LNCaP clone FGC (cell line): ENCODE data around the gene ERC1.

Experiments
- DNase-seq: peaks from one replicate; pipeline ENCODE4 v3.0.0-alpha.2; 2011; ENCODE audit warnings: low read depth
- H3K4me3 ChIP-seq: 2 replicates; pipeline ENCODE4 v1.5.1; 2011; ENCODE audit warnings: mild to moderate bottlenecking, low read depth, low read length, control low read depth
- CTCF ChIP-seq: IDR thresholded peaks from 2 replicates; pipeline ENCODE4 v1.5.1; 2012; ENCODE audit warnings: mild to moderate bottlenecking; ENCODE audit not compliant: control insufficient read depth, insufficient read depth; ENCODE audit errors: extremely low read depth

The ERC1 gene

GRCh38 chr12:1391722-1392121 lies 400.7 kb downstream of the ERC1 start:
- no peak overlapping the region for H3K4me3 ChIP-seq
- DNase-seq, result no peak
- no peak for TF ChIP-seq CTCF

GRCh38 chr12:1395421-1395955 lies 404.5 kb downstream of the ERC1 start:
- TF ChIP-seq CTCF, result no peak
- H3K4me3 ChIP-seq, result no peak overlapping the region
- no peak for DNase-seq

- TF ChIP-seq CTCF, result peak; percentile 45
- H3K4me3 ChIP-seq, result no peak overlapping the region
- DNase-seq, result peak; percentile 36
Measured at GRCh38 chr12:1398673-1399072, 407.6 kb downstream of the ERC1 start.

GRCh38 chr12:1401891-1402290 lies 410.9 kb downstream of the ERC1 start:
- DNase-seq, result no peak
- no peak overlapping the region for H3K4me3 ChIP-seq
- no peak for TF ChIP-seq CTCF

- no peak for TF ChIP-seq CTCF
- no peak overlapping the region for H3K4me3 ChIP-seq
- no peak for DNase-seq
Measured at GRCh38 chr12:1403417-1403816, 412.4 kb downstream of the ERC1 start.

GRCh38 chr12:1405619-1406018 lies 414.6 kb downstream of the ERC1 start:
- DNase-seq, result no peak
- H3K4me3 ChIP-seq, result no peak overlapping the region
- no peak for TF ChIP-seq CTCF

- no peak overlapping the region for H3K4me3 ChIP-seq
- no peak for DNase-seq
- TF ChIP-seq CTCF, result no peak
Measured at GRCh38 chr12:1410794-1411193, 419.8 kb downstream of the ERC1 start.
